WERI-Rb-1 (cell line): ENCODE measurements around the gene SPTBN1.

Source experiments
- DNase-seq: peaks from one replicate; pipeline ENCODE4 v3.0.0-alpha.2; 2020
- H3K27ac ChIP-seq: fragments of 250-450 bp; sonication (Bioruptor Pico); 2 replicates; pipeline ENCODE4 v1.5.1; 2020; ENCODE audit warnings: mild to moderate bottlenecking, moderate library complexity
- H3K27me3 ChIP-seq: fragments of 250-450 bp; sonication (Bioruptor Pico); 2 replicates; pipeline ENCODE4 v1.5.1; 2021; ENCODE audit warnings: mild to moderate bottlenecking, low read depth, moderate library complexity; ENCODE audit not compliant: insufficient read depth, severe bottlenecking
- H3K36me3 ChIP-seq: fragments of 250-450 bp; sonication (Bioruptor Pico); 2 replicates; pipeline ENCODE4 v1.5.1; 2020; ENCODE audit warnings: mild to moderate bottlenecking, moderate library complexity
- H3K4me3 ChIP-seq: 2 replicates; pipeline ENCODE4 v1.5.1; 2011; ENCODE audit warnings: low read depth, mild to moderate bottlenecking, control low read depth, low read length
- H3K9me3 ChIP-seq: fragments of 250-450 bp; sonication (Bioruptor Pico); 2 replicates; pipeline ENCODE4 v1.5.1; 2021; ENCODE audit warnings: mild to moderate bottlenecking, moderate library complexity; ENCODE audit not compliant: severe bottlenecking
- CTCF ChIP-seq: IDR thresholded peaks from 2 replicates; pipeline ENCODE4 v1.5.1; 2011; ENCODE audit warnings: low read depth, mild to moderate bottlenecking, control low read depth, inconsistent platforms, low read length

The SPTBN1 gene

GRCh38 chr2:54589340-54590215 is 133.5 kb downstream of the SPTBN1 start:
- H3K4me3 ChIP-seq, result no peak overlapping the region
- TF ChIP-seq CTCF, result no peak
- no peaks in the 10 kb centered on the region for H3K9me3 ChIP-seq
- H3K36me3 ChIP-seq, result peaks cover 14% of the 10 kb centered on the region
- H3K27ac ChIP-seq, result no peak overlapping the region
- no peak for DNase-seq
- no peaks in the 10 kb centered on the region for H3K27me3 ChIP-seq

GRCh38 chr2:54590216-54591120 is 134.3 kb downstream of the SPTBN1 start:
- DNase-seq, result no peak
- TF ChIP-seq CTCF, result no peak
- Histone ChIP-seq H3K9me3 (no peaks in the 10 kb centered on the region), H3K27me3 (no peaks in the 10 kb centered on the region), H3K36me3 (peaks cover 21% of the 10 kb centered on the region), H3K27ac (no peak overlapping the region), H3K4me3 (no peak overlapping the region)

GRCh38 chr2:54591551-54591950 is 135.4 kb downstream of the SPTBN1 start:
- no peak for TF ChIP-seq CTCF
- peaks cover 26% of the 10 kb centered on the region for H3K36me3 ChIP-seq
- no peaks in the 10 kb centered on the region for H3K27me3 ChIP-seq
- no peak overlapping the region for H3K27ac ChIP-seq
- no peak overlapping the region for H3K4me3 ChIP-seq
- no peaks in the 10 kb centered on the region for H3K9me3 ChIP-seq
- DNase-seq, result no peak

DNA sequence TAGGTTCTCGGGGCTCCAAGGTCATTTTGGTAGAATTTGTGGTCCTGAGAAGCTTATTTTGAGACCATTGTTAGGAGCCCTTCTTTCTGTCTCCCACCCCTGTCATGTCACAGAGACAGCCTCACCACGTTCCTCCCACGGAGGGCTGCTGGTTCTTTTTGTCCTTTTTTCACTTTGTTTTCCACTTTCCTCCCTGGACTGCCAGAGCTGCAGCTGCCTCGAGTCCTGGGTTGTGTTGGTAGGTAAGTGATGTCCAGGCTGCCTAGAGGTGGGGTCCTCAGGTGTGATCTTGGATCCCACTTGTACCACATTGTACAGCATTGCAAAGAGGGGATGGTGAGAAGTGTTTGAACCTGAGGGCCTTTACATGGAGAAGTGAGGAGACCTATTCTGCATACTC is 137.1 kb downstream of the SPTBN1 start:
- H3K27ac ChIP-seq, result no peak overlapping the region
- H3K36me3 ChIP-seq, result peaks cover 30% of the 10 kb centered on the region
- no peak for TF ChIP-seq CTCF

GRCh38 chr2:54594048-54594447 is 137.9 kb downstream of the SPTBN1 start:
- no peaks in the 10 kb centered on the region for H3K9me3 ChIP-seq
- H3K36me3 ChIP-seq, result peaks cover 38% of the 10 kb centered on the region
- no peak for TF ChIP-seq CTCF
- H3K4me3 ChIP-seq, result no peak overlapping the region
- no peak for DNase-seq
- no peak overlapping the region for H3K27ac ChIP-seq
- no peaks in the 10 kb centered on the region for H3K27me3 ChIP-seq

More for the DNA sequence above, 137.1 kb downstream of the SPTBN1 start:
- H3K4me3 ChIP-seq, result no peak overlapping the region
- H3K9me3 ChIP-seq, result no peaks in the 10 kb centered on the region
- no peaks in the 10 kb centered on the region for H3K27me3 ChIP-seq
- DNase-seq, result no peak
